Stomach (tissue), 9 donors: Measurements from ENCODE around the gene RASAL2. TPM values are rescaled to one million over a fixed set of nuclear protein-coding genes. Genes with fewer than 3 reads are reported as not detected.

Experiments
- DNase-seq, 2 donors: peaks; one replicate each; pipeline versions ENCODE4 v3.0.0 to v3.0.0-alpha.2; 2013 to 2019
- H3K27ac ChIP-seq, 5 donors: fragments of 200-600 bp in 4 of 5; sonication (generic) in 4 of 5; one replicate each; pipeline ENCODE4 v1.5.1; 2013 to 2019; ENCODE audit warnings: mild to moderate bottlenecking in 1 of 5, moderate library complexity in 1 of 5
- H3K27me3 ChIP-seq, 3 donors: fragments of 200-600 bp; sonication (generic); one replicate each; pipeline ENCODE4 v1.5.1; 2017 to 2019; ENCODE audit warnings: mixed run types in 1 of 3
- H3K36me3 ChIP-seq, 4 donors: fragments of 200-600 bp; sonication (generic); 1 replicate in 3 of 4; 2 replicates in 1 of 4; pipeline ENCODE4 v1.5.1; 2016 to 2019
- H3K4me1 ChIP-seq, 4 donors: fragments of 200-600 bp; sonication (generic); one replicate each; pipeline ENCODE4 v1.5.1; 2016 to 2019
- H3K4me3 ChIP-seq, 4 donors: fragments of 200-600 bp; sonication (generic) in 3 of 4; one replicate each; pipeline ENCODE4 v1.5.1; 2016 to 2019; ENCODE audit warnings: mild to moderate bottlenecking in 1 of 4
- H3K9me3 ChIP-seq, 4 donors: fragments of 200-600 bp; sonication (generic); one replicate each; pipeline ENCODE4 v1.5.1; 2016 to 2019
- CTCF ChIP-seq, 7 experiments: fragments of 450-650 bp in 4 of 7; fragments of 200-600 bp in 3 of 7; sonication (generic) in 3 of 7; IDR thresholded peaks; one replicate each; pipeline ENCODE4 v1.5.1; 2016 to 2019; ENCODE audit warnings: antibody characterized with exemption in 7 of 7, control low read depth in 2 of 7, mild to moderate bottlenecking in 1 of 7
- EP300 ChIP-seq: sonication (generic); formaldehyde crosslinking; IDR thresholded peaks from one replicate; pipeline ENCODE4 v1.6.1; 2017; ENCODE audit warnings: antibody characterized with exemption
- POLR2A ChIP-seq, 4 donors: fragments of 450-650 bp; IDR thresholded peaks; one replicate each; pipeline ENCODE4 v1.6.1; 2016; ENCODE audit warnings: antibody characterized with exemption in 4 of 4, control low read depth in 2 of 4, mild to moderate bottlenecking in 1 of 4, moderate library complexity in 1 of 4
- POLR2AphosphoS5 ChIP-seq, 3 donors: sonication (generic); formaldehyde crosslinking; IDR thresholded peaks; one replicate each; pipeline ENCODE4 v1.6.1; 2016; ENCODE audit warnings: antibody characterized with exemption in 3 of 3
- WGBS, 5 donors: extraction: QIAGEN DNeasy Blood & Tissue Kit in 3 of 5; methylation state at CpG; one replicate each; pipeline versions ENCODE4 v1.1.5 to v1.1.7; 2013 to 2018; 5-methylcytosine and 5-hydroxymethylcytosine counted together
- intact Hi-C: fragments of 100-400 bp; cut with DNase I; formaldehyde crosslinking; loops from one replicate; pipeline ENCODE4 v1.15.1; 2023; ENCODE audit warnings: low total_unique reads
- polyA plus RNA-seq, 3 donors: library from polyadenylated mRNA; stranded (reverse); fragments of 200-250 nt; gene quantifications; one replicate each; pipeline ENCODE4 v1.2.3, GENCODE V29; 2013
- total RNA-seq, 5 donors: library from RNA; depleted of rRNA; stranded (reverse); fragments of >200 nt; gene quantifications; one replicate each; pipeline versions ENCODE4 v1.1.0 to v1.2.3, GENCODE V29; 2014 to 2016
- donor health status: healthy with polysubstance abuse.
- donor health status: Bipolar disorder and iron deficiency.
- donor health status: healthy.

RASAL2 gene
- total and polyA plus RNA-seq, 8 donors, result 1.2 to 47.5 (median 14.3) TPM

GRCh38 chr1:178273707-178274410 lies 180.0 kb downstream of the RASAL2 start:
- TF ChIP-seq EP300 (no peak), CTCF (IDR thresholded peaks at IDR 0.05) (no peak), POLR2AphosphoS5 (IDR thresholded peaks at IDR 0.05) (no peak), POLR2A (IDR thresholded peaks at IDR 0.05) (no peak)
- Histone ChIP-seq H3K36me3 (no peaks in the 10 kb centered on the region), H3K27me3 (no peaks in the 10 kb centered on the region), H3K9me3 (no peaks in the 10 kb centered on the region), H3K4me3 (no peak overlapping the region), H3K27ac (no peak overlapping the region), H3K4me1 (peaks cover 0 to 18% (median 0%) of the 10 kb centered on the region in 4 donors)
- DNase-seq, result no peak
- intact Hi-C loops, result no loop called here
- 83 to 87% (median 84%) methylated on average over 6 of the region's 6 CpGs for WGBS, 5 donors

GRCh38 chr1:178275049-178275448 lies 181.1 kb downstream of the RASAL2 start:
- TF ChIP-seq CTCF (IDR thresholded peaks at IDR 0.05), result no peak
- no peak for TF ChIP-seq POLR2A (IDR thresholded peaks at IDR 0.05)
- no peak for TF ChIP-seq EP300
- TF ChIP-seq POLR2AphosphoS5 (IDR thresholded peaks at IDR 0.05), result no peak

GRCh38 chr1:178275553-178275952 lies 181.6 kb downstream of the RASAL2 start:
- 84 to 87% (median 86%) methylated on average over 2 of the region's 2 CpGs for WGBS, 5 donors
- intact Hi-C loops, result no loop called here
- Histone ChIP-seq H3K27ac (no peak overlapping the region), H3K27me3 (no peaks in the 10 kb centered on the region), H3K9me3 (no peaks in the 10 kb centered on the region), H3K4me3 (no peak overlapping the region), H3K4me1 (peaks cover 0 to 23% (median 0%) of the 10 kb centered on the region in 4 donors), H3K36me3 (no peaks in the 10 kb centered on the region)
- TF ChIP-seq POLR2A (IDR thresholded peaks at IDR 0.05) (no peak), EP300 (no peak), POLR2AphosphoS5 (IDR thresholded peaks at IDR 0.05) (no peak), CTCF (IDR thresholded peaks at IDR 0.05) (no peak)
- no peak for DNase-seq

More at GRCh38 chr1:178275049-178275448, 181.1 kb downstream of the RASAL2 start:
- no peaks in the 10 kb centered on the region for H3K27me3 ChIP-seq
- H3K4me3 ChIP-seq, result no peak overlapping the region
- no peaks in the 10 kb centered on the region for H3K9me3 ChIP-seq
- WGBS, 5 donors, result 87 to 100% (median 92%) methylated on average over 2 of the region's 2 CpGs
- no peak for DNase-seq
- intact Hi-C loops, result no loop called here
- H3K27ac ChIP-seq, result no peak overlapping the region
- H3K4me1 ChIP-seq, result peaks cover 0 to 23% (median 0%) of the 10 kb centered on the region in 4 donors
- H3K36me3 ChIP-seq, result no peaks in the 10 kb centered on the region

- peak in 1 of 2 donors; percentile 14 for DNase-seq
- intact Hi-C loops, result no loop called here
- Histone ChIP-seq H3K9me3 (no peaks in the 10 kb centered on the region), H3K27me3 (no peaks in the 10 kb centered on the region), H3K27ac (no peak overlapping the region), H3K4me1 (peaks cover 0 to 32% (median 0%) of the 10 kb centered on the region in 4 donors), H3K4me3 (no peak overlapping the region), H3K36me3 (no peaks in the 10 kb centered on the region)
- TF ChIP-seq EP300 (no peak), POLR2AphosphoS5 (IDR thresholded peaks at IDR 0.05) (no peak)
- 85 to 91% (median 88%) methylated on average over 4 of the region's 4 CpGs for WGBS, 5 donors
Observed at GRCh38 chr1:178277793-178278530, 184.1 kb downstream of the RASAL2 start.
